GM21529 (cell line): ENCODE results near the gene IP6K3.

ENCODE experiments used
- ATAC-seq: cut with Tn5 transposase; IDR thresholded peaks from one replicate; pipeline ENCODE4 v1.9.1; 2021; ENCODE audit not compliant: unreplicated experiment

The IP6K3 gene

GRCh38 chr6:33744001-33744848 is 2.5 kb downstream of the IP6K3 start:
- peak; percentile 45 for ATAC-seq

GRCh38 chr6:33742837-33743236 is 3.9 kb downstream of the IP6K3 start:
- no peak for ATAC-seq

GRCh38 chr6:33742092-33742491 is 4.6 kb downstream of the IP6K3 start:
- ATAC-seq, result no peak

GRCh38 chr6:33740794-33741193 is 5.9 kb downstream of the IP6K3 start:
- no peak for ATAC-seq

GRCh38 chr6:33740204-33740608 is 6.5 kb downstream of the IP6K3 start:
- ATAC-seq, result no peak

GRCh38 chr6:33739571-33739970 is 7.1 kb downstream of the IP6K3 start:
- ATAC-seq, result no peak

GRCh38 chr6:33738879-33739278 is 7.8 kb downstream of the IP6K3 start:
- ATAC-seq, result no peak

- no peak for ATAC-seq
Measured at GRCh38 chr6:33738153-33738552, 8.6 kb downstream of the IP6K3 start.

GRCh38 chr6:33737267-33738026 is 9.3 kb downstream of the IP6K3 start:
- no peak for ATAC-seq

- no peak for ATAC-seq
Measured at GRCh38 chr6:33735216-33735615, 11.5 kb downstream of the IP6K3 start.

- no peak for ATAC-seq
Measured at GRCh38 chr6:33733709-33734007, 13.0 kb downstream of the IP6K3 start.

- ATAC-seq, result no peak
Measured at GRCh38 chr6:33732817-33733708, 13.6 kb downstream of the IP6K3 start.

- ATAC-seq, result no peak
Measured at GRCh38 chr6:33732385-33732784, 14.3 kb downstream of the IP6K3 start.

GRCh38 chr6:33731751-33732282 is 14.9 kb downstream of the IP6K3 start:
- ATAC-seq, result no peak

- ATAC-seq, result no peak
Measured at GRCh38 chr6:33731035-33731434, 15.7 kb downstream of the IP6K3 start.

- ATAC-seq, result no peak
Measured at GRCh38 chr6:33730611-33731010, 16.1 kb downstream of the IP6K3 start.

GRCh38 chr6:33729059-33729458 is 17.6 kb downstream of the IP6K3 start:
- no peak for ATAC-seq

GRCh38 chr6:33728438-33728837 is 18.3 kb downstream of the IP6K3 start:
- ATAC-seq, result no peak

- ATAC-seq, result no peak
Measured at GRCh38 chr6:33727932-33728331, 18.8 kb downstream of the IP6K3 start.

GRCh38 chr6:33727126-33727525 is 19.6 kb downstream of the IP6K3 start:
- ATAC-seq, result no peak

GRCh38 chr6:33726696-33727095 is 20.0 kb downstream of the IP6K3 start:
- ATAC-seq, result no peak
